Activated B cell treated with CpG ODN at 0.5 μM for 24 hours (primary cell): Measurements from ENCODE around the gene RNU6-1. TPM values are rescaled to one million over a fixed set of nuclear protein-coding genes. Genes with fewer than 3 reads are reported as not detected.

ENCODE experiments used
- ATAC-seq: fragments of 200-7000 bp; cut with Tn5 transposase; one replicate; pipeline ENCODE4 v1.10.0; 2021; ENCODE audit warnings: low read depth, mild to moderate bottlenecking, moderate library complexity
- CTCF ChIA-PET: fragments of 350-600 bp; sonication (Branson Sonifier 250); formaldehyde crosslinking; loops from one replicate; lab custom pipeline; 2021; ENCODE audit warnings: antibody characterized with exemption; lab: Charles Lee
- POLR2A ChIA-PET: fragments of 350-600 bp; sonication (Branson Sonifier 250); formaldehyde crosslinking; loops from one replicate; lab custom pipeline; 2021; ENCODE audit warnings: antibody characterized with exemption; lab: Charles Lee
- DNase-seq: peaks from one replicate; pipeline ENCODE4 v3.0.0; 2022
- H3K27ac Mint-ChIP-seq: one replicate; pipeline ENCODE4 v1.8.0; 2020; ENCODE audit warnings: mixed read lengths
- H3K27me3 Mint-ChIP-seq: one replicate; pipeline ENCODE4 v1.8.0; 2021; ENCODE audit warnings: mixed read lengths
- H3K36me3 Mint-ChIP-seq: one replicate; pipeline ENCODE4 v1.8.0; 2021; ENCODE audit warnings: low read depth, mixed read lengths
- H3K4me1 Mint-ChIP-seq: one replicate; pipeline ENCODE4 v1.8.0; 2021; ENCODE audit warnings: mixed read lengths
- H3K4me3 Mint-ChIP-seq: one replicate; pipeline ENCODE4 v1.8.0; 2020; ENCODE audit warnings: mild to moderate bottlenecking, mixed read lengths
- H3K9me3 Mint-ChIP-seq: one replicate; pipeline ENCODE4 v1.8.0; 2020; ENCODE audit warnings: mixed read lengths
- intact Hi-C: fragments of 100-400 bp; cut with micrococcal nuclease; formaldehyde crosslinking; loops from one replicate; pipeline ENCODE4 v1.15.1; 2024
- total RNA-seq: library from RNA; stranded (reverse); gene quantifications from 2 replicates; pipeline ENCODE4 v1.2.3, GENCODE V29; 2022
- TF ChIP-seq, protein P1 (sequence below): fragments of 200-600 bp; IDR thresholded peaks from one replicate; pipeline ENCODE4 v1.8.0; 2022; ENCODE audit warnings: antibody characterized with exemption, mild to moderate bottlenecking

The RNU6-1 gene
- total RNA-seq, 1 donor from 2014 or later = not detected

DNA sequence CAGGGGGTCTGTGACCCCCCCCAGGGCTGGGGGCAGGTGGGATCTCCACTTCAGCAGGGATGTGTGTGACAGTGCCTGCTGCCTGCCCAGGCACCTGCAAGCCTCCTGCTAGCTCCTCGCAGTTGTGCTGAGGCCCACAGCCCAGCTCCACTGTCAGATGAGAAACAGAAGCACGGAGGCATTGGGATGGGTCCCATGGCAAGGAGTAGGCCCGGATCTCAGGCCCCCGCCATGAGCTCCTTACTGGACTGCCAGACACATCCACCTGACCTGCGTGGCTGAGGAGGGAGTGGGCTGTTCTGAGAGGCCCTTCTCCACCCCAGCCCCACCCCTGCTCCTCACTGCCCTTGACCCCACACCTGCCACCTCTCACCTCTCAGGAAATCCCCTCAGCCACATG lies 32.7 kb downstream of the RNU6-1 start:
- Mint-ChIP-seq H3K9me3 (no peaks in the 10 kb centered on the region), H3K27ac (no peak overlapping the region), H3K4me3 (no peak overlapping the region), H3K36me3 (peaks cover 21% of the 10 kb centered on the region), H3K4me1 (peaks cover 9% of the 10 kb centered on the region), H3K27me3 (no peaks in the 10 kb centered on the region)
- intact Hi-C loops = no loop called here
- ChIA-PET POLR2A (no interaction called here), CTCF (no interaction called here)
- ATAC-seq = no peak
- TF ChIP-seq, protein P1, sequence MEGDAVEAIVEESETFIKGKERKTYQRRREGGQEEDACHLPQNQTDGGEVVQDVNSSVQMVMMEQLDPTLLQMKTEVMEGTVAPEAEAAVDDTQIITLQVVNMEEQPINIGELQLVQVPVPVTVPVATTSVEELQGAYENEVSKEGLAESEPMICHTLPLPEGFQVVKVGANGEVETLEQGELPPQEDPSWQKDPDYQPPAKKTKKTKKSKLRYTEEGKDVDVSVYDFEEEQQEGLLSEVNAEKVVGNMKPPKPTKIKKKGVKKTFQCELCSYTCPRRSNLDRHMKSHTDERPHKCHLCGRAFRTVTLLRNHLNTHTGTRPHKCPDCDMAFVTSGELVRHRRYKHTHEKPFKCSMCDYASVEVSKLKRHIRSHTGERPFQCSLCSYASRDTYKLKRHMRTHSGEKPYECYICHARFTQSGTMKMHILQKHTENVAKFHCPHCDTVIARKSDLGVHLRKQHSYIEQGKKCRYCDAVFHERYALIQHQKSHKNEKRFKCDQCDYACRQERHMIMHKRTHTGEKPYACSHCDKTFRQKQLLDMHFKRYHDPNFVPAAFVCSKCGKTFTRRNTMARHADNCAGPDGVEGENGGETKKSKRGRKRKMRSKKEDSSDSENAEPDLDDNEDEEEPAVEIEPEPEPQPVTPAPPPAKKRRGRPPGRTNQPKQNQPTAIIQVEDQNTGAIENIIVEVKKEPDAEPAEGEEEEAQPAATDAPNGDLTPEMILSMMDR = no peak
- DNase-seq = no peak

GRCh38 chr15:67806536-67806935 lies 33.3 kb downstream of the RNU6-1 start:
- ATAC-seq (no peak), DNase-seq (no peak)
- ChIA-PET POLR2A (no interaction called here), CTCF (no interaction called here)
- TF ChIP-seq, protein P1 = no peak
- H3K4me1 Mint-ChIP-seq = peaks cover 8% of the 10 kb centered on the region
- no peak overlapping the region for H3K27ac Mint-ChIP-seq
- H3K9me3 Mint-ChIP-seq = no peaks in the 10 kb centered on the region
- H3K36me3 Mint-ChIP-seq = peaks cover 21% of the 10 kb centered on the region
- no peak overlapping the region for H3K4me3 Mint-ChIP-seq
- H3K27me3 Mint-ChIP-seq = no peaks in the 10 kb centered on the region
- intact Hi-C loops = no loop called here

DNA sequence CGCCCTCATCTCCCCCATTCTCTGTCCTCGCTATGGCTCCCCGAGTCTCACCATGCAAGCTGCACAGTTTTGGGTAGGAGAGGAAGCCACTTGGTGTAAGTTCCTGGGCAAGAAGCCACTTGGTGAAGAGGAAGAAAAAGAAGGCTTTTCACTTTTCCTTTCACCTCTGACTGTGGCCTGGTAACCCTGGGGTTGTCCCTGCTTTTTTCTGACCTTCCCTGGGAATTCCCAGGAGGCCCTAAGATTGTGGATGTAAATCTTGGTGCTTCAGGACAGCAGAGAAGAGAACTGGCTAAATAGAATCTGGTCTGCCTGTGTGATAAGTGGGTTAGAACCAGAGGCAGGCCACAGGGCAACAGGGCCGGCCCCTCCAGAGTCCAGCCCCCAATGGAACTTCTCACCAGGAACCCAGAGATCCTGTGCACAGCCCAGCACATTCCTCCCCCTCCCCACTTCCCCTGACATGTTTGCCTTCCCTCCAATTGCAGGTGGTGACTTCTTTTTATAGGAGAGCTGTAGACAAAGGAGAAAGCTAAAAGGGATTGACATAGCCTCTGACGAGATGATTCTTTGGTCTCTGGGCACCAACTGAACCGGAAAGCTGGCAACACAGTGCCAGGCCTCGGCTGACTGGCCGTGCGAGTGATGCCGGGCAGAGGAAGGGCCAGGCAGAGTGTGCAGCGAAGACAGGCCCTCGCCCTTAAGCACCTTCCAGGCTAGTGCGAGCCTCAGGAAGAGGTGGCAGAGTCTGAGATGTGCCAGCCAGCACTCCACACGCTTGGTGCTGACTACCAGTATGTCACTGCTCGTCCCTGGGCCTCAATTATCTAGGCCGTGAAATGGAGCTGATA lies 34.0 kb downstream of the RNU6-1 start:
- no peaks in the 10 kb centered on the region for H3K9me3 Mint-ChIP-seq
- no peaks in the 10 kb centered on the region for H3K27me3 Mint-ChIP-seq
- H3K36me3 Mint-ChIP-seq = peaks cover 21% of the 10 kb centered on the region
- TF ChIP-seq, protein P1 = no peak
- no peak overlapping the region for H3K27ac Mint-ChIP-seq
- intact Hi-C loops = no loop called here
- DNase-seq (no peak), ATAC-seq (no peak)
- no peak overlapping the region for H3K4me3 Mint-ChIP-seq
- H3K4me1 Mint-ChIP-seq = peaks cover 8% of the 10 kb centered on the region
- CTCF ChIA-PET = no interaction called here
- POLR2A ChIA-PET = no interaction called here

GRCh38 chr15:67805008-67805665 lies 34.7 kb downstream of the RNU6-1 start:
- peaks cover 21% of the 10 kb centered on the region for H3K36me3 Mint-ChIP-seq
- intact Hi-C loops = no loop called here
- DNase-seq (no peak), ATAC-seq (no peak)
- H3K4me3 Mint-ChIP-seq = no peak overlapping the region
- ChIA-PET POLR2A (no interaction called here), CTCF (no interaction called here)
- no peak overlapping the region for H3K27ac Mint-ChIP-seq
- TF ChIP-seq, protein P1 = no peak
- no peaks in the 10 kb centered on the region for H3K9me3 Mint-ChIP-seq
- H3K4me1 Mint-ChIP-seq = peaks cover 8% of the 10 kb centered on the region
- no peaks in the 10 kb centered on the region for H3K27me3 Mint-ChIP-seq
